GF-D8 (cell line): Measurements from ENCODE around the gene KLHDC10.
"Not testable (repeated sequence)": the region's sequence is repeated elsewhere in the genome, so short reads cannot be mapped to it uniquely, and the experiment has no call there.

Experiments
- DNase-seq: peaks from one replicate; lab custom pipeline; 2025; lab: John Stamatoyannopoulos, UW

Gene KLHDC10

GRCh38 chr7:130141884-130142653, 71.7 kb downstream of the KLHDC10 start:
- no peak for DNase-seq

GRCh38 chr7:130142654-130143333, 72.5 kb downstream of the KLHDC10 start:
- DNase-seq, result no peak

- no peak for DNase-seq
These were observed 73.0 kb downstream of the KLHDC10 start for GRCh38 chr7:130143334-130143732.

DNA sequence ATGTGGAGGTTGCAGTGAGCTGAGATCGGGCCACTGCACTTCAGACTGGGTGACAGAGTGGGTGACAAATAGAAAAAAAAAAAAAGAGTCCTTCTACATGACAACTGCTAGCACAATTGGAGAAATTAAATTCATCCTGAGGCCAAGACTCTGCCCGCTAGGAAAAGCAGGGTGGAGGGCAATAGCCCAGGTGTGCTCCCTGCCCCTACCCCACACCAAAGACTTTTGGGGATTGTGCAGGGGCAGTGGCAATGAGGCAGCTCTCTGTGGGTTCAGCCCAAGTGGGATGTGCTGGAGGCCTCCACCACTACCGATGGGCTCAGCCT, 73.6 kb downstream of the KLHDC10 start:
- no peak for DNase-seq

DNA sequence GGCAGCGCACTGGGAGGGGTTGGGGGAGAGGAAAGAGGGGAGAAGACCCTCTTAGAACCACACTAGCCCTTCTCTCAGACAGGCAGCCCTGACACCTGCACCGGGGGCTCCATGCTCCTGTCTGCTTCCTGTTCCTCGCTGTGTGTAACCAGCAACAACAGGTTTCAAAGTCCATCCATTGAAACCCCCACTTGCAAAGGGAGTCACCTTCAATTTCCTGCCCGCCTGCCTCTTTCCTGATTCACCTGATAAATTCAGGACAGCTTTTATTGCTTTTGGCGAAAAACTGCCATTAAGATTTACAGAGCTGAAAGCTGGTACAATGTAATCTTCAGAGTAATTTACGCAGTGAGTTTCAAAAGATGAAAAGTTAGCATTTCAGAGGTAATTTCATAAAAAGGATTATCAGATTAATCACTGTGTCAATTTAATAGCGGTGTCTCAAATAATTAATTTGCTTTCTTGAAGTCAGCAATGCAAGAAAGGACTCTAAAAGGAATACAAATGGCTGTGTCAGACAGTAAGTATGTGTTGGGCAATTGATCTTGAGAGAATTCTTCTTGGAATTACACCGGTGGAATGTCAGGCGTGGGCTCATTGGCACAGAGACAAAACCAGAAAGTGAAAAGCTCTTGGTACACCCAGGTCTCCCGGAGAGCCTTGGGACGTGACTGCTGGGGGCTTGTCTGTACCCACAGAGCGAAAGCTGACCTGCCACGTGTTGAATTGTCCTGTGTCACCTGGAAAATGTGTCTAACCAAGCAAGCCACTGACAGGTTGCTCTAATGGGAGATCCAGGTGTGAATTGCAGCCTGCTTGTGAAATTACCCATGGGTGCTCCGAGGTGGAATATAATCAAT, 74.2 kb downstream of the KLHDC10 start:
- no peak for DNase-seq

DNA sequence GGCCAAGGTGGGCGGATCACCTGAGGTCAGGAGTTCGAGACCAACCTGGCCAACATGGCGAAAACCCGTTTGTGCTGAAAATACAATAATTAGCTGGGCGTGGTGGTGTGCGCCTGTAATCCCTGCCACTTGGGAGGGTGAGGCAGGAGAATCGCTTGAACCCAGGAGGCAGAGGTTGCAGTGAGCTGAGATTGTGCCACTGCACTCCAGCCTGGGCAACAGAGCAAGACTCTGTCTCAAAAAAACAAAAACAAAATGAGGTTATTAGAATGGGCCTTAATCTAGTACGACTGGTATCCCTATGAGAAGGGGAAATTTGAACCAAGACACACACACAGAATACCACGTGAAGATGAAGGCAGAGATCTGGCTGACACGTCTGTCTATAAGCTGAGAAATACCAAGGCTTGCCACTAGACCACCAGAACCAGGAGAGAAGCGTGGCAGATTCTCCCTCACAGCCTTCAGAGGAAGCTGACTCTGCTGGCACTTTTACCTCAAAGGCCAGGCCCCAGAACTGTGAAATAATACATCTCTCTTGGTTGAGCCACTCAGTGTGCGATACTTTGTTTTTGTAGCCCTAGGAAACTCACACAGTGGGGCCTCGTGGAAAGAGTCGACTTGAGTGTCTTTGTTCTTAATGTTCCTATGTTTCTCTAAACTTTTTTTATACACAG, 75.2 kb downstream of the KLHDC10 start:
- DNase-seq, result no peak

- not testable (repeated sequence) for DNase-seq
These were observed 75.8 kb downstream of the KLHDC10 start for GRCh38 chr7:130146142-130146541.

DNA sequence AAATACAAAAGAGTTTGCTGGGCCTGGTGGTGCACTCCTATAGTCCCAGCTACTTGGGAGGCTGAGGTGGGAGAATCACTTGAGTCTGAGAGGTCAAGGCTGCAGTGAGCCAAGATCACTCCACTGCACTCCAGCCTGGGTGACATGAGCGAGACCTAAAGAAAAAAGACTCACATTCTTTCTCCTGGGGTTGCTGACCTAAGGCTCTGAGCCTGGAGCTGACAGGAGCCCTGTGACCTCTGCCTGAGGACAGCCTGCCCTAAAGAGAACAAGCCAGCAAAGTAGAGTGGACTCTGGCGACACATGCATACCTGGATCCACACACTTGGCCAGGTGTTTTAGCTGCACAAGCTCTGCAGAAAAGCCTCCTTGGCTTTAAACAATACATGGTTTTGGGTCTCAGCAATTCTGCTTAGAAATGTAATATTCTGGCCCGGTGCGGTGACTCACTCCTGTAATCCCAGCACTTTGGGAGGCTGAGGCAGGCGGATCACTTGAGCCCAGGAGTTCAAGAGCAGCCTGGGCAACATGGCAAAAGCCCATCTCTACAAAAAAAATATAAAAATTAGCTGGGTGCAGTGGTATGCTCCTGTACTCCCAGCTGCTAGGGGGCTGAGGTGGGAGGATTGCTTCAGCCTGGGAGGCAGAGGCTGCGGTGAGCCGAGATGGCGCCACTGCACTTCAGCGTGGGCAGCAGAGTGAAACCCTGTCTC, 76.5 kb downstream of the KLHDC10 start:
- DNase-seq, result no peak

DNA sequence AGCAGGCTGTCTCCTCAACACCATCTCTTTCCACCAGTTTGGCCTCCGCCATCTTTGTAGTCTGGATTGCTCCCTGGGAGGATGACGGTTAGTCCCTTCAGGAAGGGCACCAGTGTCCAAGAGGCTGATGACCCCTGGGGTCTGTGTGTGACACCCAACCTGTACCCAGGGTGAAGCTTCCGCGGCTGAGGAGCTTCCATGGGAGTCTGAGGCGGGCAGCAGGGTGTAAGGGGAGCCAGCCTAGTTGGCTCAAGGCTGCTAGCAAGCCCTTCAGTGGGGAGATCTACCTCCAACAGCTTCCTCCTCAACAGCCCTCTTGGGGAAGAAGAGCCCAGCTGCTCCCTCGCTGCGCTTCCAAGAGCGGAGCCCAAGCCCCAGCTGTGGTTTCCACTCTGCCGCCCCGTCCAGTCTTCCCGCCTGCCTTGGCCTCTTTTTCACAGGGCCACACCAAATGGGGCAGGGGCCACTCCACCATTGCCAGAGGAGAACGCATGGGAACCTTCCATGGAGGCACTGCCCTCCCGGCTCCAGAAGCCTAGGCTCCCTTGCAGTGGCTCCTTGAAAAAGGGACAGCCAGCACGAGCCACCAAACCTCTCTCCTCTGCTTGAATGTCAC, 77.5 kb downstream of the KLHDC10 start:
- no peak for DNase-seq

- DNase-seq, result no peak
These were observed 78.2 kb downstream of the KLHDC10 start for GRCh38 chr7:130148561-130148960.

DNA sequence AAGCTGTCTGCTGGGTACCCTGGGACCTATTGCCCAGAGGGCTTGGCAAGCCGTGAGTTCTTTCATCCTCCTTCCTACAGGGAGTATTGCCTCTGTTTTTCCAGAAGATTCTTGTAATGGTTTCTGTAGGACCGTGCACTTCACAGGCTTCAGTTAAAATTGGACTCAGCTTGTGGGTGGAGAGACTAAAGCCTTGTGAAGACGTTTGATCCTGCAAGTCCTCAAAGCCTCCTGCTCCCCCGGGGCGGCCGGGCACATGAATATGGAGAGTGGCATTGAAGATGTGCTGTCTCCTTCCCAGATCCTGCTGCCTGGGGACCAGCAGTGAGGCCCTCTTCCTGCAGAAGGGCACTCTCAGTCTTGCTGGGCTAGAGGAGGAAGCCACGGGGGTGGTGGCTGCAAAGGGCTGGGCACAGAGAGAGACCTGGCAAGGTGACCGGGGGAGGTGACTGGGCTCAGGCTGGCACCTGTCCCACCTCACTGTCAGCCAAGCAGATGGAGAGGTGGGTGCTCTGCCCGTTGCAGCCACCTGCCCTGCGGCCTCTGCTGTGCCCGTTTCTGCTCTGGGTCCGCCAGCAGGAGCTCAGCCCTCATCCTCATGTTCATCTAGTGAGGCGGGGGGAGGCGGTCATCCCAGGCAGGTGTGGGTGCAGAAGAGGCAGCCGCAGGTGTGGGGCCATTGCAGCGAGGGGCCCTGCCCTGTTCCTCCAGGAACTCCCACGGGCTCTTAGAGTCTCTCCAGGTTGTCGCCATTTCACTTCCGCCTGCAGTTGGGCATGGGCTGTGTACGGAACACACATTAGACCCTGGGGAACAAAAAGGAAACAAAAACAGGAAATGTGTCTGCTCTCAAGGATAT, 79.2 kb downstream of the KLHDC10 start:
- no peak for DNase-seq

DNA sequence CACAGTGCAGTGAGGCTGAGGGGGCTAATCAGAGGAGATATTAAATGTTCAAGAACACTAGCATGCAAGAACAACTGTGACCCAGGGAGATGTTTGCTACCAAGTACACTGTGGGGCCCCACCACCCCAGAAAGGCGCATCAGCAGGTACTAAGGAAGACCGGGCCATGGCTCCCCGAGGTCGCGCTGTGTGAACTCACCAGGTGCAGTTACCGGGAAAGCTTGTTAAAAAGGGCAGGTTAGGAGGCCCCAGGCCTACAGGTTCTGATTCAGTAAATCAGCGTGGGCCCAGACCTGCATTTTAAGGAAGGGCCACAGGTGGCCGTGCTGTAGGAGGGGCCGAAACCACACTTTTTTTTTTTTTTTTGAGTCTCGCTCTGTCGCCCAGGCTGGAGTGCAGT, 80.3 kb downstream of the KLHDC10 start:
- no peak for DNase-seq

DNA sequence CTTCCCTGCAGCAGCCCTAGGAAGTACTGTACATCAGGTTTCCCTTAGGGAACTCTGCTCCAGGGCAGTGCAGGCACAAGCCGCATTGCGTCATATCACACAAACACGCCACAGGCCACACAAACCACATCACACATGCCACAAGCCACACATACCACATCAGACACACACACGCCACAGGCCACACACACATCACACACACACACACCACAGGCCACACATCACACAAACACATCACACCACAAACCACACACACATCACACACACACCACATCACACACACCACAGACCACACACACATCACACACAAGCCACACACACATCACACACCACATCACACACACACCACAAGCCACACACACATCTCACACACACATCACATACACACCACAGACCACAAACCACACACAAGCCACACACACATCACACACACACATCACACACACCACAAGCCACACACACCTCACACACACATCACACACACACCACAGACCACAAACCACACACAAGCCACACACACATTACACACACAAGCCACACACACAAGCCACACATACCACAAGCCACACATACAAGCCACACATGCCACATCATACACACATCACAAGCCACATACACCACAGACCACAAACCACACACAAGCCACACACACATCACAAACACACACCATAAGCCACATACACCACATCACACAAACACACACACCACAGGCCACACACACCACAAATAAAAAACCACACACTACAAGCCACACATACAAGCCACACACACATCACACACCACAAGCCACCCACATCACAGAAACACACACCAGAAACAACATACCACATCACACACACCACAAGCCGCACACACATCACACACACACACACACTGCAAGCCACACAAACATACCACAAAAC, 81.5 kb downstream of the KLHDC10 start:
- DNase-seq, result no peak

- DNase-seq, result no peak
These were observed 82.3 kb downstream of the KLHDC10 start for GRCh38 chr7:130152493-130153210.

DNA sequence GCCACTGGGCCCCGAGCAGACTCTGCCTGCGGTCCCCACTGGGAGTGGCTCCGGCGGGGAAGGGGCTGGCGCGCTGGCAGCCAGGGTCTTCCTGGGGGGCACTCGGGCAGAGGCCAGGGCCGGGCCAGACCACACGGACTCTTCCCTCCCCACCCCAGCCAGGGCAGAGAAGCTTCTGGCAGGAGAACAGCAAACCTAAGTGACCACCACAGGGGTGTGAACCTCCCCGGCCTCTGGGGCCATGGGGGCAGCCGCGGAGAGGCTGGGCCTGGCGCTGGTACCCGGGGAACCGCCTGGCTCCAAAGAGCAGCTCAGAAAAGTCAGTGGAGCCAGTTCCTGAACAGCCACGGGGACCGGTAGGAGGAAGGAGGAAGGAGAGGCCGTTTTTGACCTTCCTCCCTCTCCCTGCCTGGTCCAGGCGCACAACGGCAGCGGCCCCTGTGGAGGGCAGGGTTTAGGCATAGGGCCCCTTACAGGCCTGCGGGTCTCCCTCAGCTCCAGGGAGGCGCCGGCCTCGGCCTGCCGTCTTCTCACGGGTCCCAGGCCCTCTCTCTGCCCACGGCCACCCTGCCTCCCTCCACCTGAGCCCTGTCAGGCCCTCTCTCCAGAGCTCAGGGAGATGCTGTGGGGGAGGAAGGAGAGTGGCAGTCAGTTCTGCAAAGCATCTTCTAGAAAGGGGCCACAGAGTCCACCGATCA, 83.0 kb downstream of the KLHDC10 start:
- no peak for DNase-seq

DNA sequence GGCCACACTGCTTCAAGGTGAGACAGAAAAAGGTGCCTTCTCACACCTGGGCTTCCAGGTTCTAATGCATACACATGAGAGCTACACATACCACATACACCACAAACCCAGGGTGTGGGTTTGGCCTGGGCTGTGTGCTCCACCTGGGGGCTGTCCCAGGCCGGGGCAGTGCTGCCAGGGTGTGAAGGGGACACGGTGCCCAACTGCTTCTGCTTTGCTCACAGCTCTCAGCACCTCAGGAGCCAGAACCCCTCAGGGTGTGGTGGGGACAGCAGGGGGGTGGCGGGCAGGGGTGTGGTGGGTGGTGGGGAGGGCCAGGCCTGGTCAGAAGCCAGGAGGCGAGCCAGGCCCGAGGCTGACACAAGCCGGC, 83.8 kb downstream of the KLHDC10 start:
- DNase-seq, result no peak

DNA sequence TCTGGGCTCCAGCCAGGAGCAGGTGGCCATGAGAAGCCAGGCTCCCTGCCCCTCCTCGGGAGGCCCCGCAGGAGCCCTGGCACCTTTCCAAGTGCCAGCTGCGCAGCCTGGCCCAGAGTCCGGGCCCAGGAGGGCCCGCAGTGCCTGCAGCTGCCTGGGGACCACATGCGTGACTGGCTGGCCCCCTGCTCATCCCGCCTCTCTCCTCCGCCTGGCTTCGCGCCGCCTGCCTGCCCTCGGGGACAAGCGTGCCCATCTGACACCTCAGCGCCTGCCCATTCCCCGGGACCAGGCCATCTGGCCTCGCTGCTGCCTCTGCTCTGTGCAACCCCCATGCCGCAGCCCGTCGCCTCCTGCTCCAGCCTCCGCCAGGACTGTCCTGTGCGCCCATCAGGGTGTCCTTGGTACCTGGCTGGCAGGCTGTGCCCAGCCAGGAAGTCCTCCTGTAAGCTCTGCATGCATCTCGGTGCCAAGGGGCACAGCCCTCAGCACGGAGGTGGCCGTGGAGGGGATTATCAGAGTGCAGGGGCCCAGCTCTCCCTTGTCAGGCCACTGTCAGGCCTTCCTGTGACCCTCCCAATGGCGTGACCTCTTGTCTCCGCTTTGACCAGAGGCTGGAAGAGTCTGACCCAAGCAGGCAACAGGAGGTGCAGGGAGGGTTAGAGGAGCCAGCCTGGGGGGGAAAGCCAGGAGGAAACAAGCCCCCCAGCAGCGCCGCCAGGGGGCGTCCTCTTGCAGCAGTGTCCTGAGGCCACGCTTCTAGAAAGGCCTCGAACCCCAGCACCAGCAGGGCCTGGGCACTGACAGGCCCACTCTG, 84.4 kb downstream of the KLHDC10 start:
- DNase-seq, result no peak
